RWPE2 (cell line): Measurements from ENCODE around the gene TIMM10B.
"Not testable (repeated sequence)": the region's sequence is repeated elsewhere in the genome, so short reads cannot be mapped to it uniquely, and the experiment has no call there.

ENCODE experiments used
- ATAC-seq: fragments of 200-7000 bp; cut with Tn5 transposase; 3 replicates; pipeline ENCODE4 v1.9.1; 2021; ENCODE audit warnings: low read depth
- DNase-seq: peaks from one replicate; pipeline ENCODE4 v3.0.0-alpha.2; 2020; ENCODE audit warnings: low spot score
- H3K27ac ChIP-seq: fragments of 450-650 bp; 2 replicates; pipeline ENCODE4 v1.5.1; 2017; ENCODE audit warnings: mild to moderate bottlenecking; ENCODE audit not compliant: poor library complexity, severe bottlenecking
- H3K27me3 ChIP-seq: fragments of 250-450 bp; sonication (Bioruptor Pico); 2 replicates; pipeline ENCODE4 v1.5.1; 2021; ENCODE audit warnings: mild to moderate bottlenecking, moderate library complexity; ENCODE audit not compliant: insufficient read depth, poor library complexity, severe bottlenecking
- H3K36me3 ChIP-seq: fragments of 250-450 bp; sonication (Bioruptor Pico); 2 replicates; pipeline ENCODE4 v1.5.1; 2020; ENCODE audit warnings: low read depth, mild to moderate bottlenecking, moderate library complexity
- H3K4me1 ChIP-seq: fragments of 250-450 bp; sonication (Bioruptor Pico); 2 replicates; pipeline ENCODE4 v1.5.1; 2021; ENCODE audit warnings: mild to moderate bottlenecking, moderate library complexity; ENCODE audit not compliant: insufficient read depth, poor library complexity, severe bottlenecking
- H3K4me3 ChIP-seq: fragments of 250-450 bp; sonication (Bioruptor Pico); 2 replicates; pipeline ENCODE4 v1.5.1; 2021; ENCODE audit warnings: mild to moderate bottlenecking, moderate library complexity; ENCODE audit not compliant: severe bottlenecking
- H3K9me3 ChIP-seq: fragments of 250-450 bp; sonication (Bioruptor Pico); 2 replicates; pipeline ENCODE4 v1.5.1; 2021; ENCODE audit warnings: mild to moderate bottlenecking, moderate library complexity; ENCODE audit not compliant: severe bottlenecking
- CTCF ChIP-seq: fragments of 450-650 bp; IDR thresholded peaks from one replicate; pipeline ENCODE4 v1.5.1; 2017; ENCODE audit warnings: mild to moderate bottlenecking, moderate library complexity; ENCODE audit not compliant: poor library complexity, severe bottlenecking

The TIMM10B gene

DNA sequence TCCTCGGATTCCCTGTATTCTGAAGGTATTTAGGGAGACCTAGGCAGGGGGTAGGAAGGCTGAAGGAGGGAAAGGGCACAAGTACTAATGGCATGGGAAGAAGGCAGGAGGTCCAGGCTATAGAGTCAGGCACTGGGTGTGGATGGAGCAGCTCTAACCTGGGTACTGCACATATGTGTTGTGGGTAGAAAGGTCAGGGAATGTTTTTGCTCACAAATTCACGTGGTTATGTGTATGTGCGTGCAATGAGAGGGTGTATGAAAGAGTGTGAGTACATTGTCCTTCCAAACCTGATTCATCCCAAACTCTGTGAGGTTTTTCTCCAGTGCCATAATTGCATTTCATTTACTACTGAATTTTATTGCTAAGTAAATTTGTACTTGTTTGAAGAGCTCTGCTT is 39.0 kb downstream of the TIMM10B start:
- no peak for DNase-seq
- no peak for ATAC-seq
- H3K9me3 ChIP-seq: no peaks in the 10 kb centered on the region
- H3K4me3 ChIP-seq: no peak overlapping the region
- no peak for TF ChIP-seq CTCF
- 0 out of 2 replicates have a peak, but pooled peaks cover 6% of the 10 kb centered on the region for H3K36me3 ChIP-seq
- no peaks in the 10 kb centered on the region for H3K27me3 ChIP-seq
- no peak overlapping the region for H3K27ac ChIP-seq
- peaks cover 6% of the 10 kb centered on the region for H3K4me1 ChIP-seq

GRCh38 chr11:6521946-6522345 is 40.6 kb downstream of the TIMM10B start:
- DNase-seq, H3K27ac ChIP-seq, H3K4me1 ChIP-seq, H3K9me3 ChIP-seq, H3K27me3 ChIP-seq, ATAC-seq, H3K36me3 ChIP-seq, H3K4me3 ChIP-seq: not testable (repeated sequence)

- Histone ChIP-seq H3K9me3 (no peaks in the 10 kb centered on the region), H3K4me1 (peaks cover 6% of the 10 kb centered on the region), H3K36me3 (0 out of 2 replicates have a peak, but pooled peaks cover 6% of the 10 kb centered on the region), H3K4me3 (no peak overlapping the region), H3K27ac (no peak overlapping the region), H3K27me3 (no peaks in the 10 kb centered on the region)
- DNase-seq (no peak), ATAC-seq (peak; percentile 95)
- no peak for TF ChIP-seq CTCF
Observed at GRCh38 chr11:6523253-6523652, 42.0 kb downstream of the TIMM10B start.

- no peak for DNase-seq
- no peak overlapping the region for H3K27ac ChIP-seq
- ATAC-seq: no peak
- H3K4me1 ChIP-seq: peaks cover 6% of the 10 kb centered on the region
- no peak for TF ChIP-seq CTCF
- H3K4me3 ChIP-seq: no peak overlapping the region
- H3K9me3 ChIP-seq: no peaks in the 10 kb centered on the region
- no peaks in the 10 kb centered on the region for H3K27me3 ChIP-seq
- 0 out of 2 replicates have a peak, but pooled peaks cover 2% of the 10 kb centered on the region for H3K36me3 ChIP-seq
Observed at GRCh38 chr11:6526411-6527135, 45.3 kb downstream of the TIMM10B start.

- no peak for DNase-seq
- 0 out of 2 replicates have a peak, but pooled peaks cover 2% of the 10 kb centered on the region for H3K36me3 ChIP-seq
- no peak for TF ChIP-seq CTCF
- no peaks in the 10 kb centered on the region for H3K9me3 ChIP-seq
- no peaks in the 10 kb centered on the region for H3K4me1 ChIP-seq
- ATAC-seq: no peak
- H3K27me3 ChIP-seq: no peaks in the 10 kb centered on the region
- H3K27ac ChIP-seq: no peak overlapping the region
- H3K4me3 ChIP-seq: no peak overlapping the region
Observed at GRCh38 chr11:6529266-6529665, 48.0 kb downstream of the TIMM10B start.
